A549 (cell line): ENCODE data around the gene PTPRD. TPM values are rescaled to one million over a fixed set of nuclear protein-coding genes. Genes with fewer than 3 reads are reported as not detected.
A peak's percentile ranks its signal among the peaks of the same experiment; 100 is the strongest.
"Not testable (repeated sequence)": the region's sequence is repeated elsewhere in the genome, so short reads cannot be mapped to it uniquely, and the experiment has no call there.

Source experiments
- ATAC-seq, 2 experiments: fragments of 200-7000 bp in 1 of 2; fragments of >200 bp in 1 of 2; cut with Nextera tagmentation in 1 of 2; cut with Tn5 transposase in 1 of 2; 3 replicates each; pipeline versions ENCODE4 v1.8.0 to v1.9.1; 2018 to 2020; ENCODE audit warnings: mild to moderate bottlenecking in 1 of 2, moderate library complexity in 1 of 2
- CTCF ChIA-PET: fragments of 300-600 bp; sonication (Branson Sonifier 250); formaldehyde crosslinking; extraction: SDS; loops from one replicate; lab custom pipeline; 2021; ENCODE audit warnings: antibody characterized with exemption, inconsistent platforms; lab: Yijun Ruan, JAX
- POLR2A ChIA-PET: fragments of 350-600 bp; formaldehyde crosslinking; extraction: SDS; loops from one replicate; lab custom pipeline; 2021; ENCODE audit warnings: antibody characterized with exemption, inconsistent platforms; lab: Yijun Ruan, JAX
- DNase-seq, 2 experiments: peaks; one replicate each; pipeline versions ENCODE4 v3.0.0 to v3.0.0-alpha.2; 2011 to 2016; ENCODE audit warnings: low read depth in 1 of 2, low spot score in 1 of 2
- FAIRE-seq: peaks from 2 replicates; lab custom pipeline; 2011; peaks lifted over from hg19 to GRCh38; lab: Jason Lieb, UNC
- H3K27ac ChIP-seq, 2 experiments: fragments of >200 bp; sonication (Bioruptor Twin); formaldehyde crosslinking; 3 replicates each; pipeline ENCODE4 v1.5.1; 2016 to 2017
- H3K4me1 ChIP-seq: fragments of >200 bp; sonication (Bioruptor Twin); formaldehyde crosslinking; 3 replicates; pipeline ENCODE4 v1.6.1; 2016
- H3K4me2 ChIP-seq: fragments of >200 bp; sonication (Bioruptor Twin); formaldehyde crosslinking; 3 replicates; pipeline ENCODE4 v1.6.1; 2016
- H3K4me3 ChIP-seq: fragments of >200 bp; sonication (Bioruptor Twin); formaldehyde crosslinking; 3 replicates; pipeline ENCODE4 v1.5.1; 2016
- H3K9me3 ChIP-seq: fragments of >200 bp; sonication (Bioruptor Twin); formaldehyde crosslinking; 3 replicates; pipeline ENCODE4 v1.6.1; 2016
- BHLHE40 ChIP-seq: IDR thresholded peaks from 2 replicates; pipeline ENCODE4 v1.6.1; 2012; ENCODE audit warnings: low read depth, low read length, inconsistent platforms
- CEBPB ChIP-seq, 2 experiments: fragments of >200 bp in 1 of 2; sonication (Bioruptor Twin) in 1 of 2; formaldehyde crosslinking in 1 of 2; IDR thresholded peaks; 2 replicates each; pipeline ENCODE4 v1.6.1; 2012 to 2016
- ESRRA ChIP-seq: fragments of 150-350 bp; IDR thresholded peaks from 2 replicates; pipeline ENCODE4 v1.6.1; 2014; ENCODE audit warnings: mild to moderate bottlenecking, low read length, borderline replicate concordance
- HES2 ChIP-seq: fragments of >200 bp; sonication (Bioruptor Twin); formaldehyde crosslinking; IDR thresholded peaks from 2 replicates; pipeline ENCODE4 v1.6.1; 2016
- KDM5A ChIP-seq: fragments of 200-600 bp; sonication (generic); IDR thresholded peaks from 2 replicates; pipeline ENCODE4 v1.6.1; 2016; ENCODE audit warnings: antibody characterized with exemption, mild to moderate bottlenecking
- MAFK ChIP-seq: fragments of 450-650 bp; IDR thresholded peaks from 2 replicates; pipeline ENCODE4 v1.6.1; 2014; ENCODE audit not compliant: partially characterized antibody
- PHF8 ChIP-seq: fragments of 200-600 bp; sonication (generic); IDR thresholded peaks from 2 replicates; pipeline ENCODE4 v1.6.1; 2016; ENCODE audit warnings: low read depth, mild to moderate bottlenecking, antibody characterized with exemption, moderate library complexity, borderline replicate concordance
- POLR2A ChIP-seq: IDR thresholded peaks from 2 replicates; pipeline ENCODE4 v1.6.1; 2012; ENCODE audit warnings: mild to moderate bottlenecking, low read length
- RARB ChIP-seq: fragments of 250-450 bp; sonication (Bioruptor Pico); IDR thresholded peaks from 2 replicates; pipeline ENCODE4 v1.8.0; 2021; ENCODE audit warnings: mild to moderate bottlenecking, moderate library complexity
- RCOR1 ChIP-seq: fragments of 150-350 bp; IDR thresholded peaks from 2 replicates; pipeline ENCODE4 v1.6.1; 2014; ENCODE audit warnings: antibody characterized with exemption, low read length, low read depth
- SREBF2 ChIP-seq: fragments of 450-650 bp; IDR thresholded peaks from 2 replicates; pipeline ENCODE4 v1.6.1; 2014; ENCODE audit warnings: mild to moderate bottlenecking, moderate library complexity
- TFCP2L1 ChIP-seq: fragments of 250-450 bp; sonication (Bioruptor Pico); IDR thresholded peaks from 2 replicates; pipeline ENCODE4 v1.5.0; 2021; ENCODE audit warnings: mild to moderate bottlenecking
- USF2 ChIP-seq: fragments of 450-650 bp; IDR thresholded peaks from 2 replicates; pipeline ENCODE4 v1.6.1; 2014; ENCODE audit warnings: antibody characterized with exemption
- ZC3H11A ChIP-seq: fragments of 450-650 bp; IDR thresholded peaks from 2 replicates; pipeline ENCODE4 v1.6.1; 2014; ENCODE audit warnings: antibody characterized with exemption, mild to moderate bottlenecking
- ZFP36 ChIP-seq: fragments of 450-650 bp; IDR thresholded peaks from 2 replicates; pipeline ENCODE4 v1.6.1; 2014; ENCODE audit warnings: borderline replicate concordance; ENCODE audit not compliant: partially characterized antibody
- ZNF302 ChIP-seq: fragments of 250-450 bp; sonication (Bioruptor Pico); IDR thresholded peaks from 2 replicates; pipeline ENCODE4 v1.9.0; 2021; ENCODE audit warnings: inconsistent platforms, mild to moderate bottlenecking, moderate library complexity
- WGBS: methylation state at CpG from one replicate; pipeline ENCODE4 v1.1.6; 2017; ENCODE audit errors: missing lambda C conversion rate; 5-methylcytosine and 5-hydroxymethylcytosine counted together
- polyA plus RNA-seq, 4 experiments: library from polyadenylated mRNA; depleted of rRNA in 3 of 4; stranded (reverse); fragments of >200 nt; fragmentation: RNase III in 1 of 4; extraction: RNeasy Plus Mini Kit Qiagen cat#74134 plus additional on column Dnase treatment in 1 of 4; gene quantifications; 2 replicates in 3 of 4; 3 replicates in 1 of 4; pipeline ENCODE4 v1.2.3, GENCODE V29; 2011 to 2017
- TF ChIP-seq, protein P1 (sequence below): fragments of 150-350 bp; IDR thresholded peaks from 2 replicates; pipeline ENCODE4 v1.6.1; 2014; ENCODE audit warnings: low read depth, mild to moderate bottlenecking, low read length
- TF ChIP-seq, protein P2 (sequence below): fragments of >200 bp; sonication (Bioruptor Twin); formaldehyde crosslinking; IDR thresholded peaks from 3 replicates; pipeline ENCODE4 v1.5.1; 2016
- TF ChIP-seq, protein P3 (sequence below): IDR thresholded peaks from 2 replicates; pipeline ENCODE4 v1.6.1; 2012; ENCODE audit warnings: low read depth, borderline replicate concordance

The PTPRD gene
- polyA plus RNA-seq, 2 of the 4 experiments (the other 2 are of a cell fraction): 0.39 to 1.3 TPM

GRCh38 chr9:9319007-9319406 lies 1293.8 kb downstream of the PTPRD start:
- H3K27ac ChIP-seq: no peak overlapping the region
- no peaks in the 10 kb centered on the region for H3K9me3 ChIP-seq
- 0% methylated on average over 2 of the region's 2 CpGs for WGBS
- CTCF ChIA-PET: no interaction called here
- H3K4me1 ChIP-seq: no peaks in the 10 kb centered on the region
- TF ChIP-seq, protein P1, sequence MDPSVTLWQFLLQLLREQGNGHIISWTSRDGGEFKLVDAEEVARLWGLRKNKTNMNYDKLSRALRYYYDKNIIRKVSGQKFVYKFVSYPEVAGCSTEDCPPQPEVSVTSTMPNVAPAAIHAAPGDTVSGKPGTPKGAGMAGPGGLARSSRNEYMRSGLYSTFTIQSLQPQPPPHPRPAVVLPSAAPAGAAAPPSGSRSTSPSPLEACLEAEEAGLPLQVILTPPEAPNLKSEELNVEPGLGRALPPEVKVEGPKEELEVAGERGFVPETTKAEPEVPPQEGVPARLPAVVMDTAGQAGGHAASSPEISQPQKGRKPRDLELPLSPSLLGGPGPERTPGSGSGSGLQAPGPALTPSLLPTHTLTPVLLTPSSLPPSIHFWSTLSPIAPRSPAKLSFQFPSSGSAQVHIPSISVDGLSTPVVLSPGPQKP: no peak
- FAIRE-seq: no peak
- ATAC-seq: no peak
- no peak overlapping the region for H3K4me3 ChIP-seq
- DNase-seq: no peak
- POLR2A ChIA-PET: no interaction called here
- H3K4me2 ChIP-seq: no peak overlapping the region

GRCh38 chr9:9310743-9311142 lies 1302.1 kb downstream of the PTPRD start:
- DNase-seq, ATAC-seq, H3K27ac ChIP-seq, POLR2A ChIA-PET, H3K9me3 ChIP-seq, H3K4me3 ChIP-seq, H3K4me2 ChIP-seq, H3K4me1 ChIP-seq, FAIRE-seq: not testable (repeated sequence)
- TF ChIP-seq ZC3H11A: peak; percentile 79
- CTCF ChIA-PET: interaction anchor here (0.7 kb wide), 1 partner anchor 37 kb away, joined by 3 read pairs; no protein-coding TSS in a partner anchor
- 17% methylated on average over 7 of the region's 7 CpGs for WGBS

GRCh38 chr9:9305600-9305999 lies 1307.2 kb downstream of the PTPRD start:
- DNase-seq: no peak
- Histone ChIP-seq H3K4me3 (no peak overlapping the region), H3K9me3 (no peaks in the 10 kb centered on the region), H3K4me1 (no peaks in the 10 kb centered on the region), H3K27ac (no peak overlapping the region), H3K4me2 (no peak overlapping the region)
- no peak for ATAC-seq
- ChIA-PET POLR2A (no interaction called here), CTCF (no interaction called here)
- no peak for FAIRE-seq
- TF ChIP-seq SREBF2 (no peak), TFCP2L1 (CRISPR knock-in tag) (no peak), HES2 (no peak), POLR2A (no peak), ESRRA (no peak), USF2 (0 out of 2 replicates have a peak, but pooled peaks have one; percentile 7)
- TF ChIP-seq, protein P2, sequence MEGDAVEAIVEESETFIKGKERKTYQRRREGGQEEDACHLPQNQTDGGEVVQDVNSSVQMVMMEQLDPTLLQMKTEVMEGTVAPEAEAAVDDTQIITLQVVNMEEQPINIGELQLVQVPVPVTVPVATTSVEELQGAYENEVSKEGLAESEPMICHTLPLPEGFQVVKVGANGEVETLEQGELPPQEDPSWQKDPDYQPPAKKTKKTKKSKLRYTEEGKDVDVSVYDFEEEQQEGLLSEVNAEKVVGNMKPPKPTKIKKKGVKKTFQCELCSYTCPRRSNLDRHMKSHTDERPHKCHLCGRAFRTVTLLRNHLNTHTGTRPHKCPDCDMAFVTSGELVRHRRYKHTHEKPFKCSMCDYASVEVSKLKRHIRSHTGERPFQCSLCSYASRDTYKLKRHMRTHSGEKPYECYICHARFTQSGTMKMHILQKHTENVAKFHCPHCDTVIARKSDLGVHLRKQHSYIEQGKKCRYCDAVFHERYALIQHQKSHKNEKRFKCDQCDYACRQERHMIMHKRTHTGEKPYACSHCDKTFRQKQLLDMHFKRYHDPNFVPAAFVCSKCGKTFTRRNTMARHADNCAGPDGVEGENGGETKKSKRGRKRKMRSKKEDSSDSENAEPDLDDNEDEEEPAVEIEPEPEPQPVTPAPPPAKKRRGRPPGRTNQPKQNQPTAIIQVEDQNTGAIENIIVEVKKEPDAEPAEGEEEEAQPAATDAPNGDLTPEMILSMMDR: no peak

GRCh38 chr9:9299134-9299533 lies 1313.7 kb downstream of the PTPRD start:
- H3K4me1 ChIP-seq: no peaks in the 10 kb centered on the region
- no peak overlapping the region for H3K27ac ChIP-seq
- no peaks in the 10 kb centered on the region for H3K9me3 ChIP-seq
- FAIRE-seq: no peak
- WGBS: 5% methylated on average over 1 of the region's 1 CpG
- no peak overlapping the region for H3K4me2 ChIP-seq
- CTCF ChIA-PET: no interaction called here
- TF ChIP-seq, protein P3, sequence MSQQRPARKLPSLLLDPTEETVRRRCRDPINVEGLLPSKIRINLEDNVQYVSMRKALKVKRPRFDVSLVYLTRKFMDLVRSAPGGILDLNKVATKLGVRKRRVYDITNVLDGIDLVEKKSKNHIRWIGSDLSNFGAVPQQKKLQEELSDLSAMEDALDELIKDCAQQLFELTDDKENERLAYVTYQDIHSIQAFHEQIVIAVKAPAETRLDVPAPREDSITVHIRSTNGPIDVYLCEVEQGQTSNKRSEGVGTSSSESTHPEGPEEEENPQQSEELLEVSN: no peak
- no peak for TF ChIP-seq ZFP36
- no peak for TF ChIP-seq ZC3H11A
- TF ChIP-seq MAFK: no peak
- TF ChIP-seq PHF8: no peak
- no peak for TF ChIP-seq RARB (CRISPR knock-in tag)
- TF ChIP-seq CEBPB (IDR thresholded peaks at IDR 0.05): no peak
- TF ChIP-seq KDM5A: no peak
- no peak for TF ChIP-seq BHLHE40
- TF ChIP-seq RCOR1: no peak
- no peak for TF ChIP-seq ZNF302
- DNase-seq: no peak
- ATAC-seq: no peak
- H3K4me3 ChIP-seq: no peak overlapping the region
- POLR2A ChIA-PET: no interaction called here
